PC-9 (cell line): Measurements from ENCODE around the gene CERS5. TPM values are rescaled to one million over a fixed set of nuclear protein-coding genes. Genes with fewer than 3 reads are reported as not detected.

Experiments used
- BruUV-seq: library from RNA; stranded (reverse); fragments of 400-500 nt; replicated peaks from 2 replicates; lab custom pipeline; 2021; lab: Mats Ljungman, UMichigan
- CTCF ChIA-PET: fragments of 300-600 bp; sonication (Branson Sonifier 250); formaldehyde crosslinking; loops from one replicate; lab custom pipeline; 2022; ENCODE audit warnings: antibody characterized with exemption; lab: Charles Lee
- POLR2A ChIA-PET: fragments of 300-600 bp; sonication (Branson Sonifier 250); formaldehyde crosslinking; loops from one replicate; lab custom pipeline; 2022; ENCODE audit warnings: antibody characterized with exemption; ENCODE audit not compliant: unreplicated experiment; lab: Charles Lee
- DNase-seq, 2 experiments: peaks; one replicate each; pipeline versions ENCODE4 v3.0.0 to v3.0.0-alpha.2; 2015 to 2022; ENCODE audit warnings: mixed read lengths in 1 of 2
- H2AFZ ChIP-seq: fragments of 200-600 bp; sonication (generic); 2 replicates; pipeline ENCODE4 v1.8.1; 2017; ENCODE audit warnings: antibody characterized with exemption
- H3F3A ChIP-seq: fragments of 200-600 bp; sonication (generic); 2 replicates; pipeline ENCODE4 v1.8.1; 2017; ENCODE audit warnings: antibody characterized with exemption, mild to moderate bottlenecking, low read depth; ENCODE audit not compliant: insufficient read depth
- H3K27ac ChIP-seq: fragments of 200-600 bp; sonication (generic); 2 replicates; pipeline ENCODE4 v1.6.1; 2016; ENCODE audit warnings: mixed run types
- H3K27me3 ChIP-seq: fragments of 200-600 bp; sonication (generic); 2 replicates; pipeline ENCODE4 v1.6.1; 2016; ENCODE audit warnings: low read depth, mixed run types; ENCODE audit not compliant: insufficient read depth
- H3K36me3 ChIP-seq: fragments of 200-600 bp; sonication (generic); 2 replicates; pipeline ENCODE4 v1.6.1; 2016; ENCODE audit warnings: low read depth, mixed run types
- H3K4me1 ChIP-seq: fragments of 200-600 bp; sonication (generic); replicated peaks from 2 replicates; pipeline ENCODE4 v1.6.1; 2016; ENCODE audit warnings: mixed run types; ENCODE audit not compliant: insufficient read depth
- H3K4me2 ChIP-seq: fragments of 200-600 bp; sonication (generic); 2 replicates; pipeline ENCODE4 v1.6.1; 2017; ENCODE audit warnings: mixed run types
- H3K4me3 ChIP-seq: fragments of 200-600 bp; sonication (generic); 2 replicates; pipeline ENCODE4 v1.6.1; 2016; ENCODE audit warnings: mixed run types
- H3K79me2 ChIP-seq: fragments of 200-600 bp; sonication (generic); 2 replicates; pipeline ENCODE4 v1.6.1; 2017; ENCODE audit warnings: low read depth, mixed run types
- H3K9me2 ChIP-seq: fragments of 200-600 bp; sonication (generic); 2 replicates; pipeline ENCODE4 v1.8.1; 2017; ENCODE audit warnings: mild to moderate bottlenecking; ENCODE audit not compliant: insufficient read depth
- H3K9me3 ChIP-seq: fragments of 200-600 bp; sonication (generic); 2 replicates; pipeline ENCODE4 v1.8.1; 2016; ENCODE audit warnings: low read depth; ENCODE audit not compliant: insufficient read depth
- H4K20me1 ChIP-seq: fragments of 200-600 bp; sonication (generic); 2 replicates; pipeline ENCODE4 v1.8.1; 2017; ENCODE audit not compliant: insufficient read depth
- CTCF ChIP-seq: fragments of 200-600 bp; sonication (generic); conservative IDR thresholded peaks from 2 replicates; pipeline ENCODE4 v1.6.1; 2017; ENCODE audit warnings: mixed run types, antibody characterized with exemption, mild to moderate bottlenecking, moderate library complexity
- EZH2 ChIP-seq: fragments of 200-600 bp; sonication (generic); IDR thresholded peaks from 2 replicates; pipeline ENCODE4 v1.8.0; 2017; ENCODE audit warnings: antibody characterized with exemption, low read depth
- intact Hi-C: fragments of 100-400 bp; cut with micrococcal nuclease; formaldehyde crosslinking; loops from one replicate; pipeline ENCODE4 v1.10.0; 2022; ENCODE audit not compliant: unreplicated experiment
- total RNA-seq: library from RNA; stranded (reverse); gene quantifications from 2 replicates; pipeline ENCODE4 v1.2.3, GENCODE V29; 2021

CERS5 gene
- total RNA-seq, 1 experiment from 2014 or later = 33.0 TPM

- H3K4me2 ChIP-seq = no peak overlapping the region
- DNase-seq = no peak
- no peak overlapping the region for H3K4me3 ChIP-seq
- H3K27me3 ChIP-seq = no peaks in the 10 kb centered on the region
- CTCF ChIA-PET = interaction anchor here (0.6 kb wide), 1 partner anchor 17 kb away, joined by 3 read pairs; no protein-coding TSS in a partner anchor
- TF ChIP-seq CTCF (no peak), EZH2 (no peak)
- no peak overlapping the region for H2AFZ ChIP-seq
- peaks cover 26% of the 10 kb centered on the region for H3F3A ChIP-seq
- no peaks in the 10 kb centered on the region for H3K9me2 ChIP-seq
- no TSS peak for BruUV-seq
- intact Hi-C loops = no loop called here
- H3K27ac ChIP-seq = no peak overlapping the region
- peaks cover 14% of the 10 kb centered on the region for H3K4me1 ChIP-seq
- no peaks in the 10 kb centered on the region for H3K79me2 ChIP-seq
- H3K9me3 ChIP-seq = no peaks in the 10 kb centered on the region
- no peaks in the 10 kb centered on the region for H3K36me3 ChIP-seq
- POLR2A ChIA-PET = no interaction called here
- no peaks in the 10 kb centered on the region for H4K20me1 ChIP-seq
Measured at GRCh38 chr12:50104417-50105366, 62.5 kb downstream of the CERS5 start.

- H3K9me3 ChIP-seq = no peaks in the 10 kb centered on the region
- H3K36me3 ChIP-seq = no peaks in the 10 kb centered on the region
- ChIA-PET CTCF (interaction anchor here (0.6 kb wide), 1 partner anchor 16 kb away, joined by 3 read pairs; no protein-coding TSS in a partner anchor), POLR2A (interaction anchor here (0.6 kb wide), 1 partner anchor 329 kb away, joined by 4 read pairs; no protein-coding TSS in a partner anchor)
- no peak within 1 kb of the TSS for H3K27ac ChIP-seq
- H3K4me3 ChIP-seq = no peak within 1 kb of the TSS
- H3K9me2 ChIP-seq = no peaks in the 10 kb centered on the region
- no peak within 1 kb of the TSS for H3K4me2 ChIP-seq
- peak in 1 of 2 experiments; percentile 63 for DNase-seq
- intact Hi-C loops = no loop called here
- no peak for TF ChIP-seq CTCF
- no peak for TF ChIP-seq EZH2
- no TSS peak for BruUV-seq
- no peaks in the 10 kb centered on the region for H4K20me1 ChIP-seq
- peaks cover 7% of the 10 kb centered on the region for H3K4me1 ChIP-seq
- no peaks in the 10 kb centered on the region for H3K27me3 ChIP-seq
- H2AFZ ChIP-seq = no peak within 1 kb of the TSS
- H3F3A ChIP-seq = peaks cover 17% of the 10 kb centered on the region
- no peaks in the 10 kb centered on the region for H3K79me2 ChIP-seq
Measured at GRCh38 chr12:50103767-50104321, 63.3 kb downstream of the CERS5 start, which contains the start of gene GPD1. GPD1 (plus strand) TSS chr12:50104008; CDS start chr12:50104051, 43 bp downstream.

- no peak overlapping the region for H3K4me3 ChIP-seq
- 0 out of 2 replicates have a peak, but pooled peaks cover 1% of the 10 kb centered on the region for H3K36me3 ChIP-seq
- no peaks in the 10 kb centered on the region for H3K9me2 ChIP-seq
- TF ChIP-seq EZH2 (no peak), CTCF (no peak)
- H3K4me2 ChIP-seq = no peak overlapping the region
- no peak overlapping the region for H2AFZ ChIP-seq
- H4K20me1 ChIP-seq = no peaks in the 10 kb centered on the region
- no peaks in the 10 kb centered on the region for H3K9me3 ChIP-seq
- H3K79me2 ChIP-seq = no peaks in the 10 kb centered on the region
- H3F3A ChIP-seq = peaks cover 12% of the 10 kb centered on the region
- H3K27ac ChIP-seq = no peak overlapping the region
- no peak for DNase-seq
- H3K4me1 ChIP-seq = peaks cover 2% of the 10 kb centered on the region
- POLR2A ChIA-PET = interaction anchor here (0.6 kb wide), 1 partner anchor 330 kb away, joined by 4 read pairs; no protein-coding TSS in a partner anchor
- intact Hi-C loops = no loop called here
- H3K27me3 ChIP-seq = no peaks in the 10 kb centered on the region
- no TSS peak for BruUV-seq
- CTCF ChIA-PET = no interaction called here
Measured at GRCh38 chr12:50103351-50103750, 63.8 kb downstream of the CERS5 start.
